HEK293 (cell line): ENCODE results near the gene FBLL1.

Experiments
- CTCF ChIA-PET: fragments of 350-600 bp; formaldehyde crosslinking; extraction: SDS; loops from one replicate; lab custom pipeline; 2021; ENCODE audit warnings: antibody characterized with exemption; lab: Yijun Ruan, JAX
- POLR2A ChIA-PET: fragments of 300-600 bp; formaldehyde crosslinking; extraction: SDS; loops from one replicate; lab custom pipeline; 2020; ENCODE audit warnings: antibody characterized with exemption, inconsistent platforms; lab: Yijun Ruan, JAX
- H3K27ac ChIP-seq: fragments of 200-500 bp; sonication (Bioruptor generic); 2 replicates; pipeline ENCODE4 v1.5.1; 2014; ENCODE audit warnings: low read depth, low read length, control low read depth, inconsistent platforms; ENCODE audit errors: extremely low read depth
- H3K36me3 ChIP-seq, 2 experiments: fragments of 200-500 bp in 1 of 2; sonication (Bioruptor generic) in 1 of 2; 1 replicate in 1 of 2; 2 replicates in 1 of 2; pipeline ENCODE4 v1.5.1; 2014 to 2017; ENCODE audit warnings: inconsistent platforms in 2 of 2, low read length in 2 of 2; ENCODE audit not compliant: control insufficient read depth in 2 of 2, insufficient read depth in 1 of 2
- H3K4me1 ChIP-seq: fragments of 200-500 bp; sonication (Bioruptor generic); 2 replicates; pipeline ENCODE4 v1.5.1; 2014; ENCODE audit warnings: mild to moderate bottlenecking, low read length, inconsistent platforms; ENCODE audit not compliant: control insufficient read depth, insufficient read depth
- H3K4me3 ChIP-seq: 2 replicates; pipeline ENCODE4 v1.5.1; 2011; ENCODE audit warnings: low read depth, mild to moderate bottlenecking, control low read depth, low read length, moderate library complexity
- H3K9me3 ChIP-seq: fragments of 200-500 bp; sonication (Bioruptor generic); 2 replicates; pipeline ENCODE4 v1.5.1; 2014; ENCODE audit warnings: low read depth, low read length, inconsistent platforms; ENCODE audit not compliant: control insufficient read depth, insufficient read depth
- BCL11B ChIP-seq: fragments of 450-650 bp; formaldehyde crosslinking; IDR thresholded peaks from 2 replicates; pipeline ENCODE4 v1.5.1; 2016; ENCODE audit warnings: low read depth, missing biosample characterization, missing genetic modification characterization
- GLI2 ChIP-seq: fragments of 450-650 bp; formaldehyde crosslinking; IDR thresholded peaks from 2 replicates; pipeline ENCODE4; 2017; ENCODE audit warnings: missing biosample characterization, missing genetic modification characterization, low read depth, borderline replicate concordance
- IKZF3 ChIP-seq: fragments of 450-650 bp; IDR thresholded peaks from 2 replicates; pipeline ENCODE4 v1.5.0; 2018; ENCODE audit warnings: missing biosample characterization, mild to moderate bottlenecking, missing genetic modification characterization, moderate library complexity
- KLF8 ChIP-seq: fragments of 450-650 bp; formaldehyde crosslinking; IDR thresholded peaks from 2 replicates; pipeline ENCODE4 v1.5.1; 2016; ENCODE audit warnings: missing biosample characterization, missing genetic modification characterization
- KLF9 ChIP-seq: fragments of 450-650 bp; formaldehyde crosslinking; IDR thresholded peaks from 2 replicates; pipeline ENCODE4 v1.5.1; 2016; ENCODE audit warnings: missing biosample characterization, missing genetic modification characterization, low read depth
- OSR2 ChIP-seq: fragments of 450-650 bp; formaldehyde crosslinking; IDR thresholded peaks from 2 replicates; pipeline ENCODE4 v1.5.1; 2016; ENCODE audit warnings: missing biosample characterization, missing genetic modification characterization
- ZNF112 ChIP-seq: fragments of 450-650 bp; formaldehyde crosslinking; IDR thresholded peaks from 2 replicates; pipeline ENCODE4 v1.5.0; 2017; ENCODE audit warnings: missing biosample characterization, missing genetic modification characterization
- ZNF132 ChIP-seq: fragments of 450-650 bp; formaldehyde crosslinking; IDR thresholded peaks from 2 replicates; pipeline ENCODE4 v1.5.1; 2017; ENCODE audit warnings: missing biosample characterization, missing genetic modification characterization, borderline replicate concordance
- ZNF146 ChIP-seq: fragments of 450-650 bp; formaldehyde crosslinking; IDR thresholded peaks from 2 replicates; pipeline ENCODE4 v1.5.1; 2016; ENCODE audit warnings: missing biosample characterization, missing genetic modification characterization
- ZNF2 ChIP-seq: fragments of 450-650 bp; formaldehyde crosslinking; IDR thresholded peaks from 2 replicates; pipeline ENCODE4 v1.5.1; 2016; ENCODE audit warnings: missing biosample characterization, missing genetic modification characterization
- ZNF214 ChIP-seq: fragments of 450-650 bp; formaldehyde crosslinking; IDR thresholded peaks from 2 replicates; pipeline ENCODE4 v1.5.1; 2017; ENCODE audit warnings: missing biosample characterization, mild to moderate bottlenecking, missing genetic modification characterization, borderline replicate concordance
- ZNF280D ChIP-seq: fragments of 450-650 bp; formaldehyde crosslinking; IDR thresholded peaks from 2 replicates; pipeline ENCODE4 v1.5.1; 2016; ENCODE audit warnings: missing biosample characterization, missing genetic modification characterization
- ZNF366 ChIP-seq: fragments of 450-650 bp; formaldehyde crosslinking; conservative IDR thresholded peaks from 2 replicates; pipeline ENCODE4 v1.5.1; 2016; ENCODE audit warnings: missing biosample characterization, missing genetic modification characterization
- ZNF416 ChIP-seq: fragments of 450-650 bp; formaldehyde crosslinking; IDR thresholded peaks from 2 replicates; pipeline ENCODE4 v1.5.1; 2016; ENCODE audit warnings: missing biosample characterization, missing genetic modification characterization
- ZNF473 ChIP-seq: fragments of 450-650 bp; formaldehyde crosslinking; IDR thresholded peaks from 2 replicates; pipeline ENCODE4 v1.5.1; 2017; ENCODE audit warnings: missing biosample characterization, missing genetic modification characterization
- ZNF629 ChIP-seq: fragments of 450-650 bp; formaldehyde crosslinking; IDR thresholded peaks from 2 replicates; pipeline ENCODE4 v1.5.1; 2017; ENCODE audit warnings: missing biosample characterization, missing genetic modification characterization
- ZNF660 ChIP-seq: fragments of 450-650 bp; IDR thresholded peaks from 2 replicates; pipeline ENCODE4 v1.5.1; 2018; ENCODE audit warnings: missing biosample characterization, mild to moderate bottlenecking, missing genetic modification characterization
- ZSCAN23 ChIP-seq: fragments of 450-650 bp; formaldehyde crosslinking; IDR thresholded peaks from 2 replicates; pipeline ENCODE4 v1.5.1; 2016; ENCODE audit warnings: missing biosample characterization, missing genetic modification characterization
- TF ChIP-seq, protein P1 (sequence below): fragments of 450-650 bp; formaldehyde crosslinking; IDR thresholded peaks from 2 replicates; pipeline ENCODE4 v1.5.1; 2016; ENCODE audit warnings: missing biosample characterization, missing genetic modification characterization

Gene FBLL1

DNA sequence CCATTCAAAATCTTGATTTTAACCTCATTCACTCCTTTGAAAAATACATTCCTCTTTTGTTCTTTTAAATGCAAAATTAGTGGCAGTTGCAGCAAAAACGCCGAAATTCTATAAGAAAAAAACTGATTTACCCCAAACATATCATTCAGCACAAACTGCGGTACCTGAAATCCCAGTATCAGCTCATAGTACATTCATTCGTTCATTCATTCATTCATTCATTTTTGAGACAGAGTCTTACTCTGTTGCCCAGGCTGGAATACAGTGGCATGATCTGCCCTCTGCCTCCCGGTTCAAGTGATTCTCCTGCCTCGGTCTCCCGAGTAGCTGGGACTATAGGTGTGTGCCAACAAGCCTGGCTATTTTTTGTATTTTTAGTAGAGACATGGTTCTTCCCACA, 20.4 kb downstream of the FBLL1 start (continued):
- TF ChIP-seq, protein P1, sequence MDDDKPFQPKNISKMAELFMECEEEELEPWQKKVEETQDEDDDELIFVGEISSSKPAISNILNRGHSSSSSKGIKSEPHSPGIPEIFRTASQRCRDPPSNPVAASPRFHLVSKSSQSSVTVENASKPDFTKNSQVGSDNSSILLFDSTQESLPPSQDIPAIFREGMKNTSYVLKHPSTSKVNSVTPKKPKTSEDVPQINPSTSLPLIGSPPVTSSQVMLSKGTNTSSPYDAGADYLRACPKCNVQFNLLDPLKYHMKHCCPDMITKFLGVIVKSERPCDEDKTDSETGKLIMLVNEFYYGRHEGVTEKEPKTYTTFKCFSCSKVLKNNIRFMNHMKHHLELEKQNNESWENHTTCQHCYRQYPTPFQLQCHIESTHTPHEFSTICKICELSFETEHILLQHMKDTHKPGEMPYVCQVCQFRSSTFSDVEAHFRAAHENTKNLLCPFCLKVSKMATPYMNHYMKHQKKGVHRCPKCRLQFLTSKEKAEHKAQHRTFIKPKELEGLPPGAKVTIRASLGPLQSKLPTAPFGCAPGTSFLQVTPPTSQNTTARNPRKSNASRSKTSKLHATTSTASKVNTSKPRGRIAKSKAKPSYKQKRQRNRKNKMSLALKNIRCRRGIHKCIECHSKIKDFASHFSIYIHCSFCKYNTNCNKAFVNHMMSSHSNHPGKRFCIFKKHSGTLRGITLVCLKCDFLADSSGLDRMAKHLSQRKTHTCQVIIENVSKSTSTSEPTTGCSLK (tag by site-specific recombination) = no peak
- no peak for TF ChIP-seq ZNF132 (tag by site-specific recombination)
- TF ChIP-seq ZNF660 (tag by site-specific recombination) = no peak
- no peak for TF ChIP-seq ZNF280D (tag by site-specific recombination)
- no peak for TF ChIP-seq ZNF416 (tag by site-specific recombination)
- no peak for TF ChIP-seq ZNF146 (tag by site-specific recombination)
- no peak for TF ChIP-seq KLF9 (tag by site-specific recombination)

GRCh38 chr5:168550656-168551055, 21.6 kb downstream of the FBLL1 start:
- ChIA-PET POLR2A (no interaction called here), CTCF (no interaction called here)
- Histone ChIP-seq H3K9me3 (no peaks in the 10 kb centered on the region), H3K27ac (no peak overlapping the region), H3K4me3 (no peak overlapping the region), H3K36me3 (peaks cover 30 to 51% of the 10 kb centered on the region in 2 experiments), H3K4me1 (no peaks in the 10 kb centered on the region)
- no peak for TF ChIP-seq ZNF2 (tag by site-specific recombination)
- TF ChIP-seq BCL11B (tag by site-specific recombination) = no peak
- no peak for TF ChIP-seq ZNF473
- no peak for TF ChIP-seq KLF8 (tag by site-specific recombination)
- no peak for TF ChIP-seq ZNF214 (tag by site-specific recombination)
- TF ChIP-seq IKZF3 (tag by site-specific recombination) = no peak
- TF ChIP-seq ZSCAN23 = no peak
- TF ChIP-seq GLI2 = no peak
- TF ChIP-seq ZNF112 (tag by site-specific recombination) = no peak

GRCh38 chr5:168552146-168552545, 23.0 kb downstream of the FBLL1 start:
- H3K9me3 ChIP-seq = no peaks in the 10 kb centered on the region
- H3K36me3 ChIP-seq = peaks cover 42 to 66% of the 10 kb centered on the region in 2 experiments
- TF ChIP-seq ZNF629 (tag by site-specific recombination) (0 out of 2 replicates have a peak, but pooled peaks have one; percentile 13), ZNF366 (0 out of 2 replicates have a peak, but pooled peaks have one; percentile 28), OSR2 (tag by site-specific recombination) (no peak)
- no peaks in the 10 kb centered on the region for H3K4me1 ChIP-seq
- ChIA-PET CTCF (interaction anchor here (0.6 kb wide), 1 partner anchor 447 kb away, joined by 3 read pairs; no protein-coding TSS in a partner anchor), POLR2A (no interaction called here)
- H3K27ac ChIP-seq = no peak overlapping the region
- H3K4me3 ChIP-seq = no peak overlapping the region
